GM11168 (cell line): ENCODE results near the gene ENTREP1.
"Not testable (repeated sequence)": the region's sequence is repeated elsewhere in the genome, so short reads cannot be mapped to it uniquely, and the experiment has no call there.

Experiments used
- in situ Hi-C: fragments of 300-500 bp; cut with MboI; formaldehyde crosslinking; loops from one replicate; pipeline ENCODE4 v1.12.0; 2022; ENCODE audit warnings: low sequenced_read_pairs; ENCODE audit not compliant: unreplicated experiment

Gene ENTREP1, protein sequence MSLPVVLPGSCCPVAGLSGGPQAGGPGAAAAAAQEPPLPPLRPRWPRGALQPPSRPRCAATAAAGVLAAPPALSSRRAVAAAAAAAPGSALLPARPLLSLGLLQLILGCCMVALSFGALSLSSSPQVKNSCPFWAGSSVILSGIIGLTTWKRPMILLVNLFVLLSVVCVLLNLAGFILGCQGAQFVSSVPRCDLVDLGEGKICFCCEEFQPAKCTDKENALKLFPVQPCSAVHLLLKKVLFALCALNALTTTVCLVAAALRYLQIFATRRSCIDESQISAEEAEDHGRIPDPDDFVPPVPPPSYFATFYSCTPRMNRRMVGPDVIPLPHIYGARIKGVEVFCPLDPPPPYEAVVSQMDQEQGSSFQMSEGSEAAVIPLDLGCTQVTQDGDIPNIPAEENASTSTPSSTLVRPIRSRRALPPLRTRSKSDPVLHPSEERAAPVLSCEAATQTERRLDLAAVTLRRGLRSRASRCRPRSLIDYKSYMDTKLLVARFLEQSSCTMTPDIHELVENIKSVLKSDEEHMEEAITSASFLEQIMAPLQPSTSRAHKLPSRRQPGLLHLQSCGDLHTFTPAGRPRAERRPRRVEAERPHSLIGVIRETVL

DNA sequence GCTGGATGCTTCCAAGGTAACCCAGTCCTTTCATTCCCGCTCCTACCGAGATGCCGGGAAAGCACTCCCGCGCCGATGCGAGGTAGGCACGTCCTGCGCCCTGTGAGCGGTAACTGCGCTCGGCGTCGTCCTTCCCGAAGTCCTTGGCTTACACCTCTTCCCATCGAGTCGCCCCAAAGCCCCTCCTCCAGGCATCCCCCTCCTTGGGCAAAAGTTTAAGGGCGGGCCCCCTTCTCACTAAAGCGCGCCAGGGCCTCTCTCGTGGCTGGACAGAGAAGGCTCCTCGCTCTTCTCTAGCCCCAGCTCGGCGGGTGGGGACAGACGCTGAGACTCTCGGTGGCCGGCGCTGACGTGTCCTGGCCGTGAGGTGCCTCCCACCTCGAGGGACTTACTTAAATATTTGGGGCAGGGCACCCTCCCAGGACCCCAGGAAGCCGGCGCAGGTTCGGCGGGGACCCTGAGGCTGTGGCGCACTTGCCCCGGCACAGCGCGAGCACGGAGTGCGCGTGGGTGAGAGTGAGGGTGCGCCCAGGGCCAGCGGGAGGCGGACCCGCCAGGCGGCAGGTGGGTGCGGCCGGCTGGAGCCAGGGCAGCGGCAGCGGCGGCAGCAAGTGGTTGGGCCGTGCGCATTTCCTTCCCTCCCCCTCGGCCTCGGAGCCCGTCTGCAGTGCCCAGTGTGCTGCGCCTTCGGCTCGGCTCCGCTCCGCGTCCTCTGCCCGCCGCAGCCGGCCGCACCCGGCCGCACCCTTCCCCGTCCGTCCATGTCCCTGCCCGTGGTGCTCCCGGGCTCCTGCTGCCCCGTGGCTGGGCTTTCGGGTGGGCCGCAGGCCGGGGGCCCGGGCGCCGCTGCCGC, at the start of gene ENTREP1:
TSS of gene ENTREP1 (plus strand) at position 667 of the 853 bp plus-strand sequence. CDS start at position 762, 95 bp downstream.
- in situ Hi-C loops: no loop called here

DNA sequence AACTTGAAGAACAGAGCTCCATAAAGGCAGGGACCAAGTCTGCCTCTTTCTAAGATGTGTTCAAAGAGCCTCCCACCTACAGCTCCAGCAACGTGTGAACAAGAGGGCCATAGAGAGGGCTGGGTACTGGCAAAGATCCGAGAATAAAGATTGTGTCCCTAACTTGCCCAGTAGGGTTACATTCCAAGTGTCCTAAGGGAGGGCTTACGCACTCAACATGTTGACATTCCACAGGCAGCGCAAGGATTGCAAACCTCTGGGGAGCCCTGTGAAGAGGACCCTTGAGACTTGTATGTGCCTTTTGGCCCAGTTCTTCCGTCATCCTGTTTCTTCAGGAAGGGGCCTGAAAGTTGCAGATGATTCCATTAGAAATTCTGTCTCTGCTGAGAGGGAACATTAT, 48.2 kb upstream of the ENTREP1 start:
- in situ Hi-C loops: no loop called here

DNA sequence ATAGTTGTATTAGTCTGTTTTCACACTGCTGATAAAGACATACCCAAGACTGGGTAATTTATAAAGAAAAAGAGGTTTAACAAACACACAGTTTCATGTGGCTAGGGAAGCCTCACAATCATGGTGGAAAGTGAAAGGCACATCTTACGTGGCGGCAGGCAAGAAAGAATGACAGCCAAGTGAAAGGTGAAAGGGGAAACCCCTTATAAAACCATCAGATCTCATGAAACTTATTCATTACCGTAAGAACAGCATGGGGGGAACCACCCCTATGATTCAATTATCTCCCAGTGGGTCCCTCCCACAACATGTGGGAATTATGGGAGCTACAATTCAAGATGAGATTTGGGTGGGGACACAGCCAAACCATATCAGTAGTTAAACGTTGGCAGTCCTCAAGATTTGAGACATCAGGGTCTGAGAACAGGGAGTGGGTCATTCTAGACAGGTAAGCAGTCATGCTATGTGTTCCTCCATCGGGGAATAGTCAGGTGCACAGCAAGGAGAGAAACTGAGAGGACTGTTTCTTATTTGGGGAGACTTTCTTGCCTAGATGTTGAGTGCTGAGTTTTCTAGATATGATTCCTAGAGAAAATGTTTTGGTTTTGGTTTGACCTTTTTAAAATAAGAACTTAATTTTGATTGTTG, 45.8 kb upstream of the ENTREP1 start:
- in situ Hi-C loops: no loop called here

DNA sequence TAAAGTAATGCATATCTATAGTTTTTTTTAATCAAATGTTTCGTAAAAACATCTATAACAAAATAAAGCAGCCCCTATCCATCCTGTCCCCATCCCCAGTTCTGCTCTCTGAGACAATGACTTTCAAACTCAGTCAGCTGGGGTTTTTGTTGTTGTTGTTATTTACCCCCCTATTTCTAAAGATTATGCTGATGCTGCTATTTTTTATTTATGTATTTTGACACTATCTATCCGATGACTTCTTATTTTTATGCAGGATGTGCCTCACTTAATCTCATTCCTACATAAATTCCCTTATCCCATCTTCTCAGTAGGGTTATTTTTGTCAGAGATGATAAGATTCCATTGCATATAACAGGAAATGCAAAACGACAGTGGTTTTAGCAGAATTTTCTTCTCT, 45.3 kb upstream of the ENTREP1 start:
- in situ Hi-C loops: no loop called here

DNA sequence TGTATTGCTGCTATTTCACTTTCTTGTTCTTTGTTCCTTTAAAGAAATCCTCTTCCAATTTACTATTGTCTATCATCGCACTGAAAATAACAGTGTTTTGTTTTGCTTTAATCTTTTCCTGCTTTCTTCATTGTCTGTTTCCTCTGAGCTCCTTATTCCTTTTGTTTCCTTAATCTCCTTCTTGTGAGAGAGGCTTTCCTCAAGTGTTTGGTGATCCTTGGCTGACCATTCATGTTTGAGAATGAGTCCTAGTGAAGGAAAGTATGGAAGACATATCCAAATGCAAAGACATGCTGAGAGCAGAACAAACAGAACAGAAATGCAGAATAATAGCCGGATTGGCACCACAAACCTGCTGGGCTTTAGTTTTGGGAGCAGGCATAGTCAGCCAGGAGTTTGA, 42.0 kb upstream of the ENTREP1 start:
- in situ Hi-C loops: no loop called here

DNA sequence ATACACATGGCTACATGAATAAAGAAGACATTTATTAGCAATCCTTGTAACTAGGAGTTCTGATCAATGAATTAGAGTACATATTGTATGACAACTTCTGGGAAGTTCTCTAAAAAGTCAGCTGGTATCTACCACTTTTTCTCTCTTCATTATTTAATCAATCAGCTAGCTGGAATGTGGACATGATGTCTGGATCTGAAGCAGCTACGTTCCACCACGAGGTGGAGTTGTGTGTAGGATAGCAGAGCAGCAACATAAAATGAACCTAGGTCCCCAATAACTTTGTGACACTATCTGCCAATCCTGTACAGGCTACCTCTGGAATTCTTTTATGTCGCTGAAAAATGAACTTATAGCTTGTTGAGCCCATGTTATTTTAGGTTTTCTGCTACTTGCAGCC, 32.9 kb upstream of the ENTREP1 start:
- in situ Hi-C loops: no loop called here

DNA sequence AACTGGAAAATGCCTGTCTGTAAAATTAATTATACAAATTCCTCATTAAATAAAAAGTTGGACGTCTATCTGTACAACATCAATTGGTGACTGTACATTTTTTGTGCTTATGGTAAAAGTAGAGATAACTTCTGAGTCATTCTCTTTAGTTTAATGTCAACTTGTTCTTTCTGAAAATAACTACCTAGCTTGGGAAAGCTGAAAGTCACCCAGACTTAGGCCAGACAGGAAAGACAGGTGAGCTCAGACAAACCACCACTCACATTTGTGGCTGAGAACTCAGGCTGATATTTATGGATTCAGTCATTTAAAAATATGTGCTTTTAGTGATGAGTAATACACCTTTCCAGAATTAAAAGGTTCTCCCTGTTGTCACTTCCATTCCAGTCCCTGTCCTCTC, 31.9 kb upstream of the ENTREP1 start:
- in situ Hi-C loops: no loop called here

DNA sequence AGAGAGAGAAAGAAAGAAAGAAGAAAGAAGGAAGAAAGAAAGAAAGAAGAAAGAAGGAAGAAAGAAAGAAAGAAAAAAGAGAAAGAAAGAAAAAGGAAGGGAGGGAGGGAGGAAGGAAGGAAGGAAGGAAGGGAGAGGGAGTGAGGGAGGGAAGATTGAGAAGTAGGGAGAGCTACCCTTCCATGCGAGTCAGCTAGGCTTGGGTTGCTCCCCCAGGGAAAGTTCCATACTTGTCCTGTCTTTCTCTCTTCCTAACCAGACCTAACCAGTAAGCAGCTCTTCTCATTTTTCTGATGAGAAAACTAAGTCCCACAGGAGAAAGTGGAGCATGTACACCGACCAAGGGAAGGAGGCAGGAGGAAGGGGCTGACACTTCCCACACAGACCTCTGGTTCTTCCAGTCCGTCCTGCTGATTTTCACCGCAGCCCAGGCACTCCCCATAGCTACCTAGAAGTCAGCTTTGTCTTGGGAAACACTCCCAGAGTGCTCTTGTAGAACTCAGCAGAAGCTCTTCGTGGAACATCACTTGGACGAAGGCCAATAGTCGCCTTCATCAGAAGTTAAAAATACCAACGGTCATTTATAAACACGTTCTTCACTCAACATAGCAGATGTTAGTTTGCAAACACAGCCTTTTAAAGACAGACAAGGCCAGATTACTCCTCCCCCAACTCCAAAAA, 29.0 kb upstream of the ENTREP1 start:
- in situ Hi-C loops: no loop called here

DNA sequence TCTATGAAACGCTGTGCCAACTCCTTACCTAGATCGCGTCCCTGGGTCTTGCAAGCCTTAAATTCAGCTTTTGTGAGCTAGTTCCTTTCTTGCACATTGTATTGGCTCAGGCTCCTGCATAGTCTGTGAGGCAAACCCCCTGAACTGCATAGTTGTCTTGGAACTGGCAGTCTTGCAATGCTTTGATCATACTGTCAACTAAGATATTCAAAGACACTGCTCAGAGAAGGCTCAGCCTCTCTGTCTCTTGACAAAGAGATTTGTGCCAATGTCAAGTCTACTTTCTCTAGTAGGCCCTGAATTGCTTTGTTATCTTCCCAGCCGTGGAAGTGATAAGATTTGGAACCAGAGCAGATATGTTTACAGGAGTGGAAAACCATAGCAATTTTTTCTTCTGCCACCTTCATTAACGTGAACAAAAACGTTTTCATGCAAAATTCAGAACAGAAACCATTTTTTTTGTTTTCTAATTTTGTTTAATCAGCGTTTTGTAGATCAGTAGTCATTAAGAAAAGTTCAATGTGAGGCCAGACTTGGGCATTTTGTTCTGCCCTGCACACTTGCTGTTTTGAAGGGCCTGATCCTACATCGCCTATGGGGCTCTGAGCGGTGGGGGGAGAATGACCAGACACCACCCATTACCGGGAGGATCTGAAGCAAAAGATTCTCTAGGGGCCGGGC, 27.6 kb upstream of the ENTREP1 start:
- in situ Hi-C loops: no loop called here

DNA sequence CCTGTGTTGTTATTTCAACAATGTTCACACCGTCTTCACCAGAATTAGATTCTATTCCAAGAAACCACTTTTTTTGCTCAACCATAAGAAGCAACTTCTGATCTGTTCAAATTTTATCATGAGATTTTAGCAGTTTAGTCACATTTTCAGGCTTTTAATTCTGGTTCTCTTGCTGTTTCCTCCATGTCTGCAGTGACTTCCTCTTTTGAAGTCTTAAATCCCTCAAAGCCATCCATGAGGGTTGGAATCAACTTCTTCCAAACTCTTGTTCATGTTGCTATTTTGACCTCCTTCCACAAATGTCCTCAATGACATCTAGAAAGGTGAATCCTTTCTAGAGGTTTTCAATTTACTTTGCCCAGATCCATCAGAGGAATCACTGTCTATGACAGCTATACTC, 25.7 kb upstream of the ENTREP1 start:
- in situ Hi-C loops: no loop called here

DNA sequence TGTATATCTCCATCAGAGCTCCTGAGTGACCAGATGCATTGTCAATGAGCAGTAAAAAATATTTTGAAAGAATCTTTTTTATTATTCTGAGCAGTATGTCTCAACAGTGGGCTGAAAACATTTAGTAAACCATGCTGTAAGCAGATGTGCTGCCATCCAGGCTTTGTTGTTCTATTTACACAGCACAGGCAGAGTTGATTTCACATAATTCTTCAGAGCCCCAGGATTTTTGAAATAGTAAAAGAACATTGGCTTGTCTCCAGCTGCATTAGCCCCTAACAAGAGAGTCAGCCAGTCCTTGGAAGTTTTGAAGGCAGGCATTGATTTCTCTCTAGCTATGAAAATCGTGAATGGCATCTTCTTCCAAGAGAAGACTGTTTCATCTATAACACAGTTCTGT, 25.2 kb upstream of the ENTREP1 start:
- in situ Hi-C loops: no loop called here

DNA sequence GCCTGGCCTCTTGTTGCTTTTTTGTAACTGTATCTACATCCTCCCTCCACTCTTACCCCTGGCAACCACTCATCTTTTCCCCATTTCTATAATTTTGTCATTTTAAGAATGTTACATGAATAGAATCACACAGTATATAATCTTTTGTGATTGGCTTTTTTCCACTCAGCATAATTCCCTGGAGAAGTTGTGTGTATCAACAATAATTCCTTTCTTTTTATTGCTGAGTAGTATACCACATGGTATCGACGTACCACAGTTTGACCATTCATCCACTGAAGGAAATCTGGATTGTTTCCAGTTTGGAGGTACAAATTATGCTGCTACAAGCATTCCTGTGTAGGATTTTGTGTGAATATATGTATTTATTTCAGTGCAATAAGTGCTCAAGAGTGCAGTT, 21.7 kb upstream of the ENTREP1 start:
- in situ Hi-C loops: no loop called here

DNA sequence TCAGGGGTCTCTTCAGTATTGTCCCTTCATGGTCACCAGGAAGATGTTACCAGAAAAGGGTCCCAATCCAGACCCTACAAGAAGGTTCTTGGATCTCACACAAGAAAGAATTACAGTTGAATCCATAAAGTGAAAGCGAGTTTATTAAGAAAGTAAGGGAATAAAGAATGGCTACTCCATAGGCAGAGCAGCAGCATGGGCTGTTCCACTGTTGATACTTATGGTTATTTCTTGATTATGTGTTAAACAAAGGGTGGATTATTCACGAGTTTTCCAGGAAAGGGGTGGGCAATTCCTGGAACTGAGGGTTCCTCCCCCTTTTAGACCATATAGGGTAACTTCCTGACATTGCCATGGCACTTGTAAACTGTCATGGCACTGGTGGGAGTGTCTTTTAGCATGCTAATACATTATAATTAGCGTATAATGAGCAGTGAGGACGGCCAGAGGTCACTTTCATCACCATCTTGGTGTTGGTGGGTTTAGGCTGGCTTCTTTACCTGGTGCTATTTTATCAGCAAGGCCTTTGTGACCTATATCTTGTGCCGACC, 18.0 kb upstream of the ENTREP1 start:
- in situ Hi-C loops: not testable (repeated sequence)

DNA sequence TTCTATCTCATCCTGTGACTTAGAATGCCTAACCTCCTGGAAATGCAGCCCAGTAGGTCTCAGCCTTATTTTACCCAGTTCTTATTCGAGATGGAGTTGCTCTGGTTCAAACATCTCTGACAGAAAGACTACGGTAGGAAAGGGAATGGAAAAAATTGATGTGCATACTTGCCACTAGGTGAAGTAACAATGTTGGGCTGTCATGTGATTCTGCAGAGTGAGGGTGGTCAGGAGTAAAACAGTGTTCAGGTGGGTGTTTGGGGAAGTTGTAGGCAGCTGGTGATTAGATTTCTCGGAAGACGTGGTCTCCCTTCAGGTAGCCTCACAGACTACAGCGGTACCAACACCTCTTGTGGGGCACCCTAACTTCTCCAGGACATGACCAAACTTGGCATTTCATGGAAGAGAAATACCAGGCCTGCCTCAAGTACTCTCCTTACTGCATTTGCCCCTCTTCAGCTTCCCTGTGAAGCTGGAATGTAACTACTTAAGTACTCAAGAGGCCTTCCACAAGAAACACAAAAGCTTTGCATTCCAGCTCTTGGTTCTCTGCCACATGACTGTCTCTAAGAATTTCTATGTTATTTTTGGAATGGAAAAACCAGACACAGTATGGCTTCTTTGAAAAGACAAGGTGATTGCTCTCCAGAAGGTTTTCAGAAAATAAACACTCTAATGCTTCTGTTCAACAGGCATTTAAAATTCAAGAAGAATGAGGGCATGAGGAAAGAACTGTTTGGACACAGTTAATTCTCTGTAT, 17.4 kb upstream of the ENTREP1 start:
- in situ Hi-C loops: no loop called here

DNA sequence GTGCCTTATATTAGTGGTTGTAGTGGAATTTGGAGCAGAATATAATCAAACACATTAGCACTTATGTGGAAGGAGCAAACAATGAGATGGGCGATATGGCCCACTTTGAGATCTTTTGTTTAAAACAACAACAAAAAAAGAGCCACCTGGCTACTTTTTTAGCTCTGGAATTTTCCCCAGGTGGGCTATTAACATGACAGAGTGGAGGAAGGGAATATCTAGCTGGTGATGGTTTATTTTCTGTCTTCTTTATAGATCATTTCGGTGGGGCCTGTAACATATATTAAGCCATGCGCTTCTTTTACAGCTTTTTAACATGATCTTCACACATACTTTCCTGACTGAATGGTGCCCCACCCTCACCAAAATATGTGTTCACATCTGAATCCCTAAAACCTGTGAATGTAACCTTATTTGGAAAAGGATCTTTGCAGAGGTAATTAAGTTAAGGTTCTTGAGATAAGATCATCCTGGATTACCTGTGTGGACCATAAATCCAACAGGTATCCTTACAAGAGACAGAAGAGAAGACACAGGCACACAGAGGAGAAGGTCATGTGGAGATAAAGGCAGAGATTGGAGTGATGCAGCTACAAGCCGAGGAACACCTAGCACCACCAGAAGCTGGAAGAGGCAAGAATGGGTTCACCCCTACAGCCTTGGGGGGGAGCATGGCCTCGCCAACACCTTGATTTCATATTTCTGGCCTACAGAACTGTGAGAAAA, 16.6 kb upstream of the ENTREP1 start:
- in situ Hi-C loops: no loop called here

DNA sequence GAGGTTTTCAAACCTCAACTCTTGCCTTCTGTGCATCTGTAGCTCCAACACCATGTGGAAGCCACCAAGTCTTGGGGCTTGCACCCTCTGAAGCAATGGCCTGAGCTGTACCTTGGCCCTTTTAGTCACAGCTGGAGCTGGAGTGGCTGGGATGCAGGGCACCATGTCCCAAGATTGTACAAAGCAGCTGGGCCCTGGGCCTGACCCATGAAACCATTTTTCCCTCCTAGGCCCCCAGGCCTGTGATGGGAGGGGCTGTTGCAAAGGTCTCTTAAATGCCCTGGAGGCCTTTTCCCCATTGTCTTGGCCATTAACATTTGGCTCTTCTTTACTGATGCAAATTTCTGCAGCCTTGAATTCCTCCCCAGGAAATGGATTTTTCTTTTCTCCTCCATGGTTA, 11.8 kb upstream of the ENTREP1 start:
- in situ Hi-C loops: no loop called here

DNA sequence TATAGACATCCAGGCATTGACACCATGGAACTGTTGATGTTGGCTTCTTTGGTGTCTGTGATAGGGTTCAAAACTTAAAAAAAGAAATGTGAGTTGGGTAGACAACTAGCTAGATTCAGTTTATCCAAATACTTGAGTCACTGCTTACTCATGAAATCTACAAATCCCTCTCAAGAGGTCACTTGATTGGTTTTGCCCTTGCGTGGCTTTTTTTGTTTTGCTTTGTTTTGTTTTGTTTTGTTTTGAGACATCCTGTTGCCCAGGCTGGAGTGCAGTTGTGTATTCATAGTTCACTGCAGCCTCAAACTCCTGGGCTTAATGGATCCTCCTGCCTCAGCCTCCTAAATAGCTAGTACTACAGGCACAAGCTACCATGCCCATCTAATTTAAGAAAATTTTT, 10.5 kb upstream of the ENTREP1 start:
- in situ Hi-C loops: no loop called here

DNA sequence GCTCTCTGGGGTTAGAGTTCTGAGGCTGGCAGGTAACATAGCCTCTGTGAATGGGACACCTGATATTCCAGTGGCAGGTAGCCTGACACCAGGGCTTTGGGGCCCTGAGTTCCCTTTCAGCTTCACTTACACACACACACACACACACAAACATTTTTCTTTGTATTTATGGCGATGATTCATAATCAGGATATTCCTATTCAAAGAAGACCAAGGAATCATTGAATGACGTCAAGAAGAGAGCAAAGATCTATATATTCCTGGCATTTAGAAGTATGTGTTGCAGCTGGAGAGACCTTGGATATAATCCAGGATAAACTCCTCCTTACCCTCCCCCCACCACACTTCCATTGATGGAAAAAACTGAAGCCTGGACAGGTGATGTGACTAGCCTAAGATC, 7.9 kb upstream of the ENTREP1 start:
- in situ Hi-C loops: no loop called here
